HUES6 (cell line): ENCODE measurements around the gene SART3.
"Not testable (repeated sequence)": the region's sequence is repeated elsewhere in the genome, so short reads cannot be mapped to it uniquely, and the experiment has no call there.

Experiments used
- H3K27ac ChIP-seq: 2 replicates; pipeline ENCODE4 v1.7.0; 2013; ENCODE audit warnings: low read depth, mild to moderate bottlenecking, low read length, inconsistent platforms
- H3K27me3 ChIP-seq: 2 replicates; pipeline ENCODE4 v1.6.1; 2013; ENCODE audit warnings: low read length; ENCODE audit not compliant: control insufficient read depth, insufficient read depth
- H3K36me3 ChIP-seq: 2 replicates; pipeline ENCODE4 v1.6.1; 2013; ENCODE audit warnings: low read length; ENCODE audit not compliant: control insufficient read depth, insufficient read depth
- H3K4me1 ChIP-seq: 2 replicates; pipeline ENCODE4 v1.6.1; 2013; ENCODE audit warnings: low read length; ENCODE audit not compliant: control insufficient read depth, insufficient read depth
- H3K4me3 ChIP-seq: 2 replicates; pipeline ENCODE4 v1.5.1; 2013; ENCODE audit warnings: low read depth, low read length
- H3K9ac ChIP-seq: one replicate; pipeline ENCODE4 v1.6.1; 2013; ENCODE audit warnings: mild to moderate bottlenecking, low read length
- H3K9me3 ChIP-seq: 2 replicates; pipeline ENCODE4 v1.6.1; 2013; ENCODE audit warnings: low read depth, low read length; ENCODE audit not compliant: control insufficient read depth, insufficient read depth

Gene SART3

DNA sequence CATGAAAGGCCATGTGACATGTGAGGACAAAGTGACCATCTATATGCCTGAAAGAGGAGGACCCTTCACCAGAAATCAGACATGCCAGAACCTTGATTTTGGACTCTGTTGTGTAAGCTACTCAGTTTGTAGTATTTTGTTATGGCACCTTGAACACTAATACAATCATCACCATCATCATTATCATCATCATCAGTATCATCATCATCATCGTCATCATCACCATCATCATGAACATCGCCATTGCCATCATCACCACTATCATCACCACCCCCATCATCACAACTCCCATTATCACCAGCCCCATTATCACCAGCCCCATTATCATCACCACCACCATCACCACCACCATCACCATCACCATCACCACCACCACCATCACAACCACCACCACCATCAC lies 17.3 kb upstream of the SART3 start:
- Histone ChIP-seq H3K9me3 (peaks cover 5% of the 10 kb centered on the region; the same call in 1 of the 2 replicates), H3K4me1 (no peaks in the 10 kb centered on the region), H3K9ac (no peak overlapping the region), H3K27me3 (no peaks in the 10 kb centered on the region), H3K27ac (no peak overlapping the region), H3K36me3 (no peaks in the 10 kb centered on the region), H3K4me3 (no peak overlapping the region)

DNA sequence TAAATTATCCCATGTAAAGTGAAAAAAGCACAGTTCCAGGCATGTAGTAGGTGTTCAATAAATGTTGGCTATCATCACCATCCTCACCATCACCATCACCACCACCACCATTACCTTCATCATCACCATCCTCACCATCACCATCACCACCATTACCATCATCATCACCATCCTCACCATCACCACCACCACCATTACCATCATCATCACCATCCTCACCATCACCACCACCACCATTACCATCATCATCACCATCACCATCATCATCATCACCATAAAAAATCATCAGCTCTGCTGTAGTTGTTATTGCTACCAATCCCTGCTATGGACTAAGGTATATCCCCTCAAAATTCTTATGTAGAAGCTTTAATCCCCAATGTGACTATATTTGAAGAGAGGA lies 16.5 kb upstream of the SART3 start:
- Histone ChIP-seq H3K9ac (no peak overlapping the region), H3K4me3 (no peak overlapping the region), H3K4me1 (no peaks in the 10 kb centered on the region), H3K36me3 (no peaks in the 10 kb centered on the region), H3K27me3 (no peaks in the 10 kb centered on the region), H3K9me3 (peaks cover 5% of the 10 kb centered on the region; the same call in 1 of the 2 replicates), H3K27ac (no peak overlapping the region)

DNA sequence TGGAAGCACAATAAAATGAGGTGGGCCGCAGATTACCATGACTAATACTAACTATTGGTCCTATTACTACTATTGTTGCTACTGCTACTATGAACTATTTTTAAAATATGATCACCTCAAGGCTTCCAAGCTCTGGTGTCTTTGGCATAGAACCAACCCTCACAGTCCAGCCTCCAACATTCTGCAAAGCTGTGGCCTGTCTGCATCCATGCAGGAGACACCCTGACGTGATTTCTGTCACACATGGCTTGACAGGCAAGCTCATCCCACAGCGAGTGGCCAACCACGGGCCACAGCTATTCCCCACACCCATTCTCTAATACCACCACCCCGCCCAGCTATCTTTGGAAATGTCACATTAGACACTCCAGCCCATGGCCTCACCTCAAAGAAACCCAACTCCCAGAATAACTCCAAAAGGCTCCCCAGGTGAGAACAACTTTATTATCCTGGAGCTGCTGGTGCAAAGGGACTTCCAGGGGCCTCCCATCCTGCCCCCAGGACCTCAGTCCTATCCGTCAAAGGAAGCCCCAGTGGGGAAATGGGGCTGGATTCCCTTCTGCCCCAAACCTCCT lies 15.8 kb upstream of the SART3 start:
- H3K9ac ChIP-seq, result no peak overlapping the region
- H3K9me3 ChIP-seq, result peaks cover 5% of the 10 kb centered on the region; the same call in 1 of the 2 replicates
- no peaks in the 10 kb centered on the region for H3K27me3 ChIP-seq
- H3K27ac ChIP-seq, result no peak overlapping the region
- H3K4me3 ChIP-seq, result no peak overlapping the region
- H3K4me1 ChIP-seq, result no peaks in the 10 kb centered on the region
- no peaks in the 10 kb centered on the region for H3K36me3 ChIP-seq

DNA sequence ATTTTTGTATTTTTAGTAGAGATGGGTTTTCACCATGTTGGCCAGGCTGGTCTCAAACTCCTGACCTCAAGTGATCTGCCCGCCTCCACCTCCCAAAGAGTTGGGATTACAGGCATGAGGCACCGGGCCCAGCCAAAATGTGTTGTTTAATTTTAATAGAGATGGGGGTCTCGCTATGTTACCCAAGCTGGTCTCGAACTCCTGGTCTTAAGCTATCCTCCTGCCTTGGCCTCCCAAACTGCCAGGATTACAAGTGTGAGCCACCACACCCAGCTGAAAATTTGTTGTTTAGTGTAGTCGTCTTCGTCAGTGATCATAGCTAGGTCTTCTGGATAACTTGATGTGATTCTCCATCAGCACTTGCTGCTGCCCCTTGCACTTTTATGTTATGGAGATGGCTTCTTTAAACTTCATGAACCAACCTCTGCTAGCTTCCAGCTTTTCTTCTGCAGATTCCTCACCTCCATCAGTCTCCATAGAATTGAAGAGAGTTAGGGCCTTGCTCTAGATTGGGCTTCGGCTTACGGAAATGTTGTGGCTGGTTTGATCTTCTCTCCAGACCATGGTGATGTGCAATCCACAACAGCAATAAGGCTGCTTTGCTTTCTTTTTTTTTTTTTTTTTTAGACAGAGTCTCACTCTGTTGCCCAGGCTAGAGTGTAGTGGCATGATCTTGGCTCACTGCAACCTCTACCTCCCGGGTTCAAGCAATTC lies 14.4 kb upstream of the SART3 start:
- no peak overlapping the region for H3K4me3 ChIP-seq
- no peak overlapping the region for H3K9ac ChIP-seq
- peaks cover 5% of the 10 kb centered on the region; the same call in 1 of the 2 replicates for H3K9me3 ChIP-seq
- H3K36me3 ChIP-seq, result no peaks in the 10 kb centered on the region
- no peaks in the 10 kb centered on the region for H3K4me1 ChIP-seq
- H3K27ac ChIP-seq, result no peak overlapping the region
- H3K27me3 ChIP-seq, result no peaks in the 10 kb centered on the region

DNA sequence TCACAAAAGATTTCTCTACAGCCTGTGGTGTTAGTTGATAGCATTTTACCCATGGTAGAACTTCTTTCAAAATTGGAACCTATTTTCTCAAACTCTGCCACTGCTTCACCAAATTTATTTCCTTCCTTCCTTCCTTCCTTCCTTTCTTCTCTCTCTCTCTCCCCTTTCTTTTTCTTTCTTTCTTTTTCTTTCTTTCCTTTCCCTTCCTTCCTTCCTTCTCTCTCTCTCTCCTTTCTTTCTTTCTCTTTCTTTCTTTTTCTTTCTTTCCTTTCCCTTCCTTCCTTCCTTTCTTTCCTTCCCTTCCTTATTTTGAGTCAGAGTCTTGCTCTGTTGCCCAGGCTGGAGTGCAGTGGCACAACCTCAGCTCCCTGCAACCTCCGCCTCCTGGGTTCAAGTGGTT lies 13.3 kb upstream of the SART3 start:
- not testable (repeated sequence) for H3K4me3 ChIP-seq, H3K36me3 ChIP-seq, H3K4me1 ChIP-seq, H3K9ac ChIP-seq, H3K27me3 ChIP-seq, H3K27ac ChIP-seq, H3K9me3 ChIP-seq

DNA sequence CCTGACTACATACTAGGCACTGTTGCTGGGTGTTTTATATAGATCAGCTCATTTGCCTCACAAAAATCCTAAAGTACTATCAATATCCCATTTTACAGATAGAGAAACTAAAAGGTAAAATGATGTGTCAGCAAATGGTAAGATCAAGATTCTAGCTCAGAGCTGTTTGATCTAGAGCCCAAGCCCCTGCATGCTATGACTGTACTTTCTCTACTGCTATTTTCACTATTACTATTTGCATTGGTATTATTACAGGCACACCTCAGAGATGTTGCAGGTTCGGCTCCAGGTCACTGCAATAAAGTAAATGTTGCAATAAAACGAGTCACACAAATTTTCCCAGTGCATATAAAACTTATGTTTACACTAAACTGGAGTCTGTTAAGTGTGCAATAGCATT lies 12.3 kb upstream of the SART3 start:
- Histone ChIP-seq H3K4me3 (no peak overlapping the region), H3K9me3 (no peaks in the 10 kb centered on the region), H3K27me3 (no peaks in the 10 kb centered on the region), H3K4me1 (no peaks in the 10 kb centered on the region), H3K9ac (no peak overlapping the region), H3K36me3 (peaks cover 17% of the 10 kb centered on the region), H3K27ac (no peak overlapping the region)

DNA sequence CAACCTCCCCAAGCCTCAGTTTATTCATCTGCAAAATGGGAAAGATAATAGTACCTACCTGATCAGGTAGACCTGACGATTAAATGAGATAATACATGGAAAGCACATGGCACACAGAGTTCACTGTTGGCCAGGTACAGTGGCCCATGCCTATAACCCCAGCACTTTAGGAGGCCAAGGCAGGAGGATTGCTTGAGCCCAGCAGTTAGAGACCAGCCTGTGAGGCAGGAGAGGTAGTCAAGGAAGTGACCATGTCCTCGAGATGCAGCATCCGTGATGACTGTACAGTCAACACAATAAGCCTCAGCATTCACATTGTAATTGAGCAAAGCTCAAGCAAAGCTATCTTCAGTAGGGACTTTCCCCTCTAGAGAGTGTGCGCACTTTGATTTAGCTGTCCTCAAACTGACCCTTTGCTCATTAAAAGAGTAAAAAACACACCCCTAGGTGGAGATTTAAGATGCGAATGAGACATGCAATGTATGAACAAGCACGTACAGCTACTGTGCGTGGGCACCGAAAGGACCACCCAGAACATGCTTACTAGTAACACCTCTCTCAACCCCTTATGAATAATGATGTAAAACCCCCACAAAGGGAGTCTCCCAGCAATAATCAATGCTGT lies 11.3 kb upstream of the SART3 start:
- no peaks in the 10 kb centered on the region for H3K4me1 ChIP-seq
- H3K4me3 ChIP-seq, result no peak overlapping the region
- H3K9me3 ChIP-seq, result no peaks in the 10 kb centered on the region
- no peak overlapping the region for H3K9ac ChIP-seq
- no peak overlapping the region for H3K27ac ChIP-seq
- peaks cover 27% of the 10 kb centered on the region for H3K36me3 ChIP-seq
- no peaks in the 10 kb centered on the region for H3K27me3 ChIP-seq

DNA sequence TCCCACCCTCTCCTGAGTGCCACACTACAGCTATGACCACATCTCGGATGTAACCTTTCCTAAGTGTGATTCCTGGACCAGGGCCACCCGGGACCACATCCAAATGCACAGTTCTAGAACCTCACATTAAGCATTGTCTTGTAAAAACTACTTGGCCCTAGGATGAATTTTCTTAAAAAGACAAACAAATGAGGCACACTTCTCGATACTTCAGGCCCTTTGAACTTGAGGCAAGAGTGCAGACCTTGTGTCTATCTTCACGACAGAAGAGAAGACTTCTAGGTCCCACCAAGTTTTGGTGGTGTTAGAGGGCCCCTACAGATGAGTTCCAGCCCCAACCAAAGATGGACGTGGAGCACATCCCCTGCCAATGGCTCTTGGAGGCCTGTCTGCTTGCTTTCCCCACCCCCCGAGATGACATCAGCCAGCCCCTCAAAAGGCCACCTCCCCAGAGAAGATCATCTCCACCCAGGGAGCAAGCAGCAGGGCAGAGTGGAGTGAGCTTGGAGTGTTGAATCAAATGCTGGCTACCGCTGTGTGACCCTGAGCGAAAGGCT lies 10.7 kb upstream of the SART3 start:
- Histone ChIP-seq H3K9ac (no peak overlapping the region), H3K27ac (no peak overlapping the region), H3K36me3 (peaks cover 33% of the 10 kb centered on the region), H3K4me3 (no peak overlapping the region), H3K4me1 (no peaks in the 10 kb centered on the region), H3K27me3 (no peaks in the 10 kb centered on the region), H3K9me3 (no peaks in the 10 kb centered on the region)

DNA sequence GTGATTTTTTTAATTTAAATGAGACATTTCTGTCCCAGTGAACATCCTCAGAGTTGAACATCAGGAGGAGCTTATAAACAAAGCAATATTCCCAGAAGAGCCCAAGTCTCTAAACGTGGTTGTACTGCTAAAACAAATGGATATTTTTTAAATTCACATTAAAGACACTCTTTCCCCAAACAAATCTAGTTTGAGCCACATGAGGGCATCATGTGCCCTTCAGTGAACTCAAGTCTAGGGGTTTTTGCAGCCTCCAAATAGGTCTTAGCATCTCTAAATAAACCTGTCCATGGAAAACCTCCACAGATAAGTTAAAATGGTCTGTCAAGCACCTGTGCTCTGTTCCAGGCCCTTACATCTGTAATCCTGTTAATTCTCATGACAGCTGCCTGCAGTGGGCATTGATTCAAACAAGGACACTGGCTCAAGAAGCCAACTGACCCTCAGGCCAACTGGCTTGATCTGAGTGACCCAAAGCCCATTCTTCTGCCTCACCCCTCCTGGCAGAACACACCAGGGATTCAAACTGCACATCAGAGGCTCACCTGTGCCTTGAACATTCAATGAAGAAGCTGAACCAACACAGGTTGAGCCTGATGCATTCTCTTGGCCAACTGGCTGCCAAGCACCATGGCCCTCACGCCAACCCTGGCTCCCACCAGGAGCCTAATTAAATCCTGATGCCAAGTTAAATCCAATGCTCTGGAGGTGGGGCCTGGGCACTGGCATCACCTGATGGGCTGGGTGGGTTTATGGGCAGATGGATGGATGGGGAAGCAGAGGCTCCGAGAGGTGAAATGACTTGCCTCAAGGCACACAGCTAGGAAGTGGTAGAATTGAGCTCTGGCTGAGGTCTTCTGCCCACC lies 10.0 kb upstream of the SART3 start:
- no peak overlapping the region for H3K27ac ChIP-seq
- no peaks in the 10 kb centered on the region for H3K4me1 ChIP-seq
- no peak overlapping the region for H3K9ac ChIP-seq
- no peaks in the 10 kb centered on the region for H3K27me3 ChIP-seq
- H3K36me3 ChIP-seq, result peaks cover 40% of the 10 kb centered on the region
- H3K4me3 ChIP-seq, result no peak overlapping the region
- no peaks in the 10 kb centered on the region for H3K9me3 ChIP-seq

DNA sequence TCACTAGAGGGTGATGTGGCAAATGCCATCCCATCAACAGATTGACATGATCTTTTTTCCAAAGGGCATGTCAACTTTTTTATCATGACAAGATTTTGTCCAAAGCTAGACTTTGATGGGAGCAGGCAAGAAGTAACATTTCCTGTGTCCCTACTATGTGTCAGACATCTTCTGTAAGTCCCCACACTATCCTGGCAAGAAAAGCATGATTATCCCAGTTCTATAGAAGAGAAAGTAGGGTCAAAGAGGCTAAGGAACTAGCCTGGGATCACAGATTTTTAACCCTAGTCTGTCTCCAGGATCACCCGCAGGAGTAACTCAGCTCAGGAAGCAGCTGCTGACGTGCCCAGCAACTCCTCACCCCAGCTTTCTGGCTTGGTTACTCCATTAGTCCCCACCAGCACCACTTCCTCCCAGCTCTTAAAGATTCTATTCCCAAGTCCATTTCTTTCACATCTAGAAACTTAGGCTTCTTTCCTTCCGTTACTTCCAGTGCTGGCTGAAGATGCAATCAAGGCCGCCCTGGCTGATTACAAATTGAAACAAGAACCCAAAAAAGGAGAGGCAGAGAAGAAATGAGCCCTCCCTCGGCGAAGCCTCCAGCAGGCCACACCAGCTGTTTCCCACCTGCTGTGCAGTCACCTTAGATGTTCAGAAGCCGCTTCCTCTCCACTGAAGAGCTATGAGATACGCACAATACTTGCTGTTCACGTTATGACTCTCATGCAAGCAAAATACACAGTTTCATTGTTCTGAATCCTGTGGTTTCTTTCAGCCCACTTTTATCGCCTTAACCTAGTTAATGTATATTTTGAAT lies 7.6 kb upstream of the SART3 start:
- Histone ChIP-seq H3K27ac (no peak overlapping the region), H3K27me3 (no peaks in the 10 kb centered on the region), H3K9ac (no peak overlapping the region), H3K4me1 (no peaks in the 10 kb centered on the region), H3K9me3 (no peaks in the 10 kb centered on the region), H3K4me3 (no peak overlapping the region), H3K36me3 (peaks cover 61% of the 10 kb centered on the region)
